22Rv1 (cell line): Measurements from ENCODE around the gene MGRN1.

Experiments used
- ZFX ChIP-seq: fragments of 450-650 bp; IDR thresholded peaks from 2 replicates; pipeline ENCODE4 v1.6.1; 2017; ENCODE audit warnings: antibody characterized with exemption, borderline replicate concordance
- TF ChIP-seq, protein P1 (sequence below): fragments of 450-650 bp; IDR thresholded peaks from 2 replicates; pipeline ENCODE4 v1.5.1; 2017; ENCODE audit warnings: mild to moderate bottlenecking

DNA sequence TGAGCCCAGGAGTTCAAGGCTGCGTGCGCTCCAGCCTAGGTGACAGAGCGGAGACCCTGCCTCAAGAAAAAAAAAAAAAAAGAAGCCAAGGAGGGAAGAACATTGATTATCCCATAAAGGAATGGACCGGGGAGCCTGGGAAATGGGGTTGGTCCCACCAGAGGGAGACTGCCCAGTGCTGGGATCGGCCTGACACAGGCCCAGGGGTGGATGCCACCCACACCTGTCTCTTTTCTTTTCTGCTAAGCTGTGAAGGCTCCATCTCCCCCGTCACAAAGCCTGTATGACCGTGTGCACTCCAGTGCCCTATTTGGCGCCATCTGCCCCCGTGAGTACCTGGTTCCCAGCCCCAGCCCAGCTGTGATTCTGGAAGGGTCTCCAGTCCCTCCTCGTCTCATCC lies 25.6 kb upstream of the MGRN1 start:
- TF ChIP-seq, protein P1, sequence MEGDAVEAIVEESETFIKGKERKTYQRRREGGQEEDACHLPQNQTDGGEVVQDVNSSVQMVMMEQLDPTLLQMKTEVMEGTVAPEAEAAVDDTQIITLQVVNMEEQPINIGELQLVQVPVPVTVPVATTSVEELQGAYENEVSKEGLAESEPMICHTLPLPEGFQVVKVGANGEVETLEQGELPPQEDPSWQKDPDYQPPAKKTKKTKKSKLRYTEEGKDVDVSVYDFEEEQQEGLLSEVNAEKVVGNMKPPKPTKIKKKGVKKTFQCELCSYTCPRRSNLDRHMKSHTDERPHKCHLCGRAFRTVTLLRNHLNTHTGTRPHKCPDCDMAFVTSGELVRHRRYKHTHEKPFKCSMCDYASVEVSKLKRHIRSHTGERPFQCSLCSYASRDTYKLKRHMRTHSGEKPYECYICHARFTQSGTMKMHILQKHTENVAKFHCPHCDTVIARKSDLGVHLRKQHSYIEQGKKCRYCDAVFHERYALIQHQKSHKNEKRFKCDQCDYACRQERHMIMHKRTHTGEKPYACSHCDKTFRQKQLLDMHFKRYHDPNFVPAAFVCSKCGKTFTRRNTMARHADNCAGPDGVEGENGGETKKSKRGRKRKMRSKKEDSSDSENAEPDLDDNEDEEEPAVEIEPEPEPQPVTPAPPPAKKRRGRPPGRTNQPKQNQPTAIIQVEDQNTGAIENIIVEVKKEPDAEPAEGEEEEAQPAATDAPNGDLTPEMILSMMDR = no peak
- TF ChIP-seq ZFX = no peak
